CD14-positive monocyte (primary cell): ENCODE measurements around the gene YJU2. TPM values are rescaled to one million over a fixed set of nuclear protein-coding genes. Genes with fewer than 3 reads are reported as not detected.

Experiments used
- DNase-seq, 3 donors: peaks; one replicate each; pipeline ENCODE4 v3.0.0-alpha.2; 2011 to 2022
- H2AFZ ChIP-seq: 2 replicates; pipeline ENCODE4 v1.6.0; 2012; ENCODE audit warnings: mild to moderate bottlenecking, low read depth, low read length, inconsistent platforms; ENCODE audit not compliant: insufficient read depth, poor library complexity, severe bottlenecking
- H3K27ac ChIP-seq, 2 donors: 1 replicate in 1 of 2; 2 replicates in 1 of 2; pipeline ENCODE4 v1.5.1; 2012 to 2013; ENCODE audit warnings: low read length in 2 of 2, control low read depth in 1 of 2, inconsistent platforms in 1 of 2, low read depth in 1 of 2, mild to moderate bottlenecking in 1 of 2
- H3K27me3 ChIP-seq, 2 donors: one replicate each; pipeline versions ENCODE4 v1.6.0 to v1.6.1; 2011 to 2013; ENCODE audit warnings: low read length in 2 of 2; ENCODE audit not compliant: control insufficient read depth in 2 of 2, insufficient read depth in 2 of 2
- H3K36me3 ChIP-seq, 2 donors: replicated peaks in 1 of 2; 1 replicate in 1 of 2; 2 replicates in 1 of 2; pipeline versions ENCODE4 v1.5.1 to v1.6.1; 2012 to 2013; ENCODE audit warnings: low read length in 2 of 2, control low read depth in 1 of 2, inconsistent platforms in 1 of 2, mild to moderate bottlenecking in 1 of 2; ENCODE audit not compliant: insufficient read depth in 2 of 2, control insufficient read depth in 1 of 2
- H3K4me1 ChIP-seq, 2 donors: 1 replicate in 1 of 2; 2 replicates in 1 of 2; pipeline versions ENCODE4 v1.5.1 to v1.6.1; 2012 to 2013; ENCODE audit warnings: low read length in 2 of 2, control low read depth in 1 of 2, inconsistent platforms in 1 of 2, mild to moderate bottlenecking in 1 of 2, moderate library complexity in 1 of 2; ENCODE audit not compliant: insufficient read depth in 2 of 2, control insufficient read depth in 1 of 2
- H3K4me2 ChIP-seq: replicated peaks from 2 replicates; pipeline ENCODE3; 2012; ENCODE audit warnings: low read length, moderate library complexity, mild to moderate bottlenecking; ENCODE audit not compliant: poor library complexity, severe bottlenecking; ENCODE audit errors: extremely low read depth
- H3K4me3 ChIP-seq, 3 experiments: fragments of 200-600 bp in 1 of 3; sonication (generic) in 1 of 3; replicated peaks in 1 of 3; 1 replicate in 2 of 3; 2 replicates in 1 of 3; pipeline ENCODE4 v1.5.1; 2011 to 2013; ENCODE audit warnings: low read length in 3 of 3, mild to moderate bottlenecking in 3 of 3, control low read depth in 2 of 3, low read depth in 2 of 3, inconsistent platforms in 1 of 3, moderate library complexity in 1 of 3
- H3K79me2 ChIP-seq: 2 replicates; pipeline ENCODE4 v1.6.0; 2012; ENCODE audit warnings: mild to moderate bottlenecking, control low read depth, inconsistent platforms, low read length, moderate library complexity; ENCODE audit not compliant: insufficient read depth
- H3K9ac ChIP-seq: 2 replicates; pipeline ENCODE4 v1.6.0; 2017; ENCODE audit warnings: low read length, mild to moderate bottlenecking; ENCODE audit not compliant: insufficient read depth, poor library complexity, severe bottlenecking
- H3K9me3 ChIP-seq, 2 donors: replicated peaks in 1 of 2; 1 replicate in 1 of 2; 2 replicates in 1 of 2; pipeline versions ENCODE4 v1.5.1 to v1.6.1; 2012 to 2013; ENCODE audit warnings: low read length in 2 of 2, control low read depth in 1 of 2; ENCODE audit not compliant: control insufficient read depth in 1 of 2, insufficient read depth in 1 of 2
- H4K20me1 ChIP-seq: 2 replicates; pipeline ENCODE4 v1.6.0; 2012; ENCODE audit warnings: mild to moderate bottlenecking, low read length, control low read depth, moderate library complexity; ENCODE audit not compliant: insufficient read depth
- H3K27ac Mint-ChIP-seq, 7 donors: one replicate each; pipeline ENCODE4 v1.8.0; 2020; ENCODE audit warnings: mild to moderate bottlenecking in 7 of 7, mixed read lengths in 7 of 7, moderate library complexity in 6 of 7, inconsistent platforms in 2 of 7
- H3K27me3 Mint-ChIP-seq, 3 donors: one replicate each; pipeline ENCODE4 v1.8.0; 2021 to 2022; ENCODE audit warnings: low read depth in 3 of 3, mild to moderate bottlenecking in 3 of 3, mixed read lengths in 3 of 3, moderate library complexity in 3 of 3, inconsistent platforms in 1 of 3
- H3K36me3 Mint-ChIP-seq, 2 donors: one replicate each; pipeline ENCODE4 v1.8.0; 2020; ENCODE audit warnings: mixed read lengths in 2 of 2, inconsistent platforms in 1 of 2, mild to moderate bottlenecking in 1 of 2
- H3K4me1 Mint-ChIP-seq: one replicate; pipeline ENCODE4 v1.8.0; 2020; ENCODE audit warnings: mild to moderate bottlenecking, mixed read lengths
- H3K4me3 Mint-ChIP-seq, 2 donors: one replicate each; pipeline ENCODE4 v1.8.0; 2020; ENCODE audit warnings: mild to moderate bottlenecking in 2 of 2, mixed read lengths in 2 of 2, moderate library complexity in 1 of 2
- H3K9me3 Mint-ChIP-seq, 7 donors: one replicate each; pipeline ENCODE4 v1.8.0; 2020 to 2022; ENCODE audit warnings: mixed read lengths in 7 of 7, mild to moderate bottlenecking in 6 of 7, moderate library complexity in 6 of 7, inconsistent platforms in 2 of 7
- CTCF ChIP-seq: fragments of 200-600 bp; IDR thresholded peaks from one replicate; pipeline ENCODE4 v1.8.0; 2022; ENCODE audit warnings: antibody characterized with exemption, mild to moderate bottlenecking
- WGBS: methylation state at CpG from one replicate; pipeline ENCODE4 v1.1.5; 2013; ENCODE audit warnings: missing lambda C conversion rate; ENCODE audit not compliant: insufficient coverage; 5-methylcytosine and 5-hydroxymethylcytosine counted together
- intact Hi-C, 2 donors: fragments of 100-400 bp; cut with micrococcal nuclease; formaldehyde crosslinking; loops; one replicate each; pipeline versions ENCODE4 v1.15.0 to v1.15.1; 2023
- polyA plus RNA-seq, 3 donors: library from polyadenylated mRNA; depleted of rRNA in 1 of 3; unstranded in 2 of 3; stranded (reverse) in 1 of 3; fragments of 300-500 nt in 2 of 3; fragments of >200 nt in 1 of 3; fragmentation: Illumina TruSeq in 2 of 3; gene quantifications; 1 replicate in 2 of 3; 2 replicates in 1 of 3; pipeline ENCODE4 v1.2.3, GENCODE V29; 2012 to 2021

YJU2 gene
- polyA plus RNA-seq, 3 donors, result 8.6 to 19.3 (median 13.4) TPM

- no peaks in the 10 kb centered on the region for H3K79me2 ChIP-seq
- no peak overlapping the region for H3K4me3 ChIP-seq
- H3K4me3 Mint-ChIP-seq, result no peak overlapping the region
- peaks cover 33 to 51% (median 42%) of the 10 kb centered on the region in 7 donors for H3K9me3 Mint-ChIP-seq
- 100% methylated on average over 3 of the region's 7 CpGs for WGBS
- H3K4me1 ChIP-seq, result peaks cover 12 to 21% of the 10 kb centered on the region in 2 donors
- no peaks in the 10 kb centered on the region for H3K36me3 ChIP-seq
- no peak for TF ChIP-seq CTCF
- no peaks in the 10 kb centered on the region for H4K20me1 ChIP-seq
- no peak for DNase-seq
- H3K4me2 ChIP-seq, result no peak overlapping the region
- H3K9me3 ChIP-seq, result peaks cover 27 to 45% of the 10 kb centered on the region in 2 donors
- peaks cover 1 to 9% (median 5%) of the 10 kb centered on the region in 3 donors for H3K27me3 Mint-ChIP-seq
- intact Hi-C loops, result no loop called here
- peaks cover 20% of the 10 kb centered on the region for H3K4me1 Mint-ChIP-seq
- H3K27me3 ChIP-seq, result no peaks in the 10 kb centered on the region
- no peak overlapping the region for H2AFZ ChIP-seq
- H3K36me3 Mint-ChIP-seq, result no peaks in the 10 kb centered on the region
- H3K9ac ChIP-seq, result no peak overlapping the region
- H3K27ac ChIP-seq, result no peak overlapping the region
- H3K27ac Mint-ChIP-seq, result no peak overlapping the region
Observed at GRCh38 chr19:4318460-4318859, 71.6 kb downstream of the YJU2 start.

Other genes with a start within 250 kb of the YJU2 start
- 1 to 10 TPM; 2.3 to 8.1 (median 5.9) TPM for gene PIAS4, start 239.3 kb upstream of the YJU2 start, polyA plus RNA-seq
- gene ZBTB7A, start 180.2 kb upstream of the YJU2 start, polyA plus RNA-seq, result 10 to 100 TPM; 18.0 to 31.5 (median 20.2) TPM
- gene MAP2K2, start 123.0 kb upstream of the YJU2 start, polyA plus RNA-seq, result 10 to 100 TPM; 30.5 to 94.5 (median 40.2) TPM
- not detected for gene CREB3L3, start 93.4 kb upstream of the YJU2 start, polyA plus RNA-seq
- 10 to 100 TPM in 1 of 3 donors, 1 to 10 TPM in 1, under 1 TPM in 1; 0.57 to 50.3 (median 1.2) TPM for gene SIRT6, start 64.5 kb upstream of the YJU2 start, polyA plus RNA-seq
- gene ANKRD24, start 64.4 kb upstream of the YJU2 start, polyA plus RNA-seq, result under 1 TPM in 2 of 3 donors, not detected in 1; 0.07 to 0.79 TPM
- under 1 TPM in 2 of 3 donors, not detected in 1; 0.14 to 0.40 TPM for gene EBI3, start 17.6 kb upstream of the YJU2 start, polyA plus RNA-seq
- not detected for gene SHD, start 32.2 kb downstream of the YJU2 start, polyA plus RNA-seq
- gene TMIGD2, start 55.3 kb downstream of the YJU2 start, polyA plus RNA-seq, result under 1 TPM in 1 of 3 donors, not detected in 2; 0.26 TPM
- under 1 TPM in 1 of 3 donors, not detected in 2; 0.39 TPM for gene FSD1, start 57.5 kb downstream of the YJU2 start, polyA plus RNA-seq
- gene STAP2, start 91.7 kb downstream of the YJU2 start, polyA plus RNA-seq, result under 1 TPM in 2 of 3 donors, not detected in 1; 0.11 to 0.17 TPM
- gene MPND, start 96.5 kb downstream of the YJU2 start, polyA plus RNA-seq, result 10 to 100 TPM in 1 of 3 donors, 1 to 10 TPM in 2; 6.5 to 15.9 (median 7.0) TPM
- 10 to 100 TPM; 14.0 to 33.9 (median 15.0) TPM for gene SH3GL1, start 153.5 kb downstream of the YJU2 start, polyA plus RNA-seq
- 10 to 100 TPM in 1 of 3 donors, 1 to 10 TPM in 2; 4.4 to 26.4 (median 5.4) TPM for gene CHAF1A, start 155.6 kb downstream of the YJU2 start, polyA plus RNA-seq
- 10 to 100 TPM in 1 of 3 donors, 1 to 10 TPM in 2; 3.8 to 64.5 (median 5.4) TPM for gene UBXN6, start 210.7 kb downstream of the YJU2 start, polyA plus RNA-seq
- 10 to 100 TPM in 2 of 3 donors, 1 to 10 TPM in 1; 7.0 to 13.2 (median 10.5) TPM for gene HDGFL2, start 225.2 kb downstream of the YJU2 start, polyA plus RNA-seq